SK-N-SH treated with all-trans-retinoic acid at 6 μM for 48 hours (cell line): ENCODE measurements around the gene SUMO1.

Source experiments
- OSR1 ChIP-seq: fragments of 250-450 bp; sonication (Bioruptor Pico); IDR thresholded peaks from 2 replicates; pipeline ENCODE4 v1.8.0; 2022; ENCODE audit warnings: moderate library complexity, mild to moderate bottlenecking, inconsistent platforms
- SNAI2 ChIP-seq: fragments of 250-450 bp; sonication (Bioruptor Pico); IDR thresholded peaks from 2 replicates; pipeline ENCODE4 v1.5.0; 2020; ENCODE audit warnings: mild to moderate bottlenecking, moderate library complexity
- TCF4 ChIP-seq: fragments of 250-450 bp; sonication (Bioruptor Pico); IDR thresholded peaks from 2 replicates; pipeline ENCODE4 v1.8.0; 2021; ENCODE audit warnings: mild to moderate bottlenecking, moderate library complexity, borderline replicate concordance
- TSHZ2 ChIP-seq: fragments of 250-450 bp; sonication (Bioruptor Pico); IDR thresholded peaks from 2 replicates; pipeline ENCODE4 v1.5.0; 2020; ENCODE audit warnings: mild to moderate bottlenecking, moderate library complexity
- ZFP30 ChIP-seq: fragments of 450-650 bp; formaldehyde crosslinking; IDR thresholded peaks from 2 replicates; pipeline ENCODE4 v1.5.0; 2022; ENCODE audit warnings: mild to moderate bottlenecking, moderate library complexity
- ZNF565 ChIP-seq: fragments of 450-650 bp; formaldehyde crosslinking; conservative IDR thresholded peaks from 2 replicates; pipeline ENCODE4 v1.5.0; 2020; ENCODE audit warnings: low read depth, mild to moderate bottlenecking, moderate library complexity

DNA sequence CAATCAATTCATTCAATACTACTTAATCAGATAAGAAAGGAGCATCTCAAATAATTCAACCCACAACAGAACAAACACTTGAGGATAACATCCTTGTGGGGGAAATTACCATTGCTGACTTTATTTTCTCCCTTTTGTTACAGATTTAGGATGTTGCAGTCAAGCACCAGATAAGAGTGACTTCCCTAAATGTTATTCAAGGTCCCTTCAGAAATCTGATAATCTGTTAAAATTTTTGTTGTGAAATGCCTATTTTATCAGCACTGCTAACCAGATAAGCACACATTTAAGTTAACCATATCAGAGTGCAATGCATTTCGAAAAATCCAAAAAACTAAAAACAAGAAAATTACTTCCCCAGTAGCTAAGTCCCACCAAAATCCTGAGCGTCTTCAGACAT lies 33.5 kb downstream of the SUMO1 start:
- TF ChIP-seq SNAI2 (CRISPR knock-in tag) (no peak), ZNF565 (CRISPR knock-in tag) (no peak), TSHZ2 (CRISPR knock-in tag) (no peak), ZFP30 (CRISPR knock-in tag) (no peak), OSR1 (CRISPR knock-in tag) (no peak), TCF4 (CRISPR knock-in tag) (no peak)
